K562 (cell line): Measurements from ENCODE around the gene LRRC75A. TPM values are rescaled to one million over a fixed set of nuclear protein-coding genes. Genes with fewer than 3 reads are reported as not detected.

Experiments used
- ATAC-seq: fragments of 200-7000 bp; cut with Tn5 transposase; 3 replicates; pipeline ENCODE4 v1.9.1; 2020; ENCODE audit warnings: moderate library complexity
- BruUV-seq: library from RNA; stranded (reverse); fragments of 400-500 nt; replicated peaks from 2 replicates; lab custom pipeline; 2021; lab: Mats Ljungman, UMichigan
- CTCF ChIA-PET: fragments of 300-600 bp; formaldehyde crosslinking; extraction: SDS; loops from one replicate; lab custom pipeline; 2021; ENCODE audit warnings: low intra/inter-chr PET ratio; lab: Yijun Ruan, JAX
- POLR2A ChIA-PET: fragments of 300-600, 350-650 bp; sonication (Branson Sonifier 250); formaldehyde crosslinking; extraction: SDS; loops from one replicate; lab custom pipeline; 2021; ENCODE audit warnings: antibody characterized with exemption, inconsistent platforms; lab: Yijun Ruan, JAX
- DNase-seq, 4 experiments: peaks; one replicate each; pipeline versions ENCODE4 v3.0.0 to v3.0.0-alpha.2; 2011 to 2018; ENCODE audit warnings: low spot score in 3 of 4, mixed read lengths in 3 of 4; ENCODE audit errors: extremely low read depth in 1 of 4
- FAIRE-seq: peaks from 2 replicates; lab custom pipeline; 2011; peaks lifted over from hg19 to GRCh38; lab: Jason Lieb, UNC
- H2AFZ ChIP-seq: 2 replicates; pipeline ENCODE4 v1.6.0; 2011; ENCODE audit warnings: low read depth, low read length, control low read depth, inconsistent platforms
- H3K27ac ChIP-seq: fragments of 200-600 bp; 3 replicates; pipeline ENCODE4 v1.8.0; 2011; ENCODE audit warnings: low read depth, mild to moderate bottlenecking, control low read depth, inconsistent platforms, low read length, moderate library complexity, mixed read lengths; ENCODE audit errors: extremely low read depth
- H3K27me3 ChIP-seq, 2 experiments: fragments of 300-600 bp in 1 of 2; 2 replicates in 1 of 2; 3 replicates in 1 of 2; pipeline versions ENCODE4 v1.6.0 to v1.8.0; 2011; ENCODE audit warnings: inconsistent platforms in 2 of 2, low read length in 2 of 2, mild to moderate bottlenecking in 1 of 2, mixed read lengths in 1 of 2, moderate library complexity in 1 of 2; ENCODE audit not compliant: control insufficient read depth in 2 of 2, insufficient read depth in 2 of 2
- H3K36me3 ChIP-seq: fragments of 300-600 bp; 3 replicates; pipeline ENCODE4 v1.8.0; 2011; ENCODE audit warnings: mild to moderate bottlenecking, low read length, inconsistent platforms; ENCODE audit not compliant: control insufficient read depth, insufficient read depth
- H3K4me1 ChIP-seq, 2 experiments: fragments of 200-600 bp in 1 of 2; replicated peaks in 1 of 2; 2 replicates in 1 of 2; 3 replicates in 1 of 2; pipeline versions ENCODE4 v1.5.1 to v1.8.0; 2011; ENCODE audit warnings: inconsistent platforms in 2 of 2, low read length in 2 of 2, mild to moderate bottlenecking in 1 of 2, mixed read lengths in 1 of 2, moderate library complexity in 1 of 2; ENCODE audit not compliant: control insufficient read depth in 2 of 2, insufficient read depth in 2 of 2
- H3K4me2 ChIP-seq: 2 replicates; pipeline ENCODE4 v1.6.1; 2011; ENCODE audit warnings: low read length, control low read depth, inconsistent platforms, mixed read lengths; ENCODE audit not compliant: insufficient read depth
- H3K4me3 ChIP-seq: fragments of 200-600 bp; sonication (generic), shearing (Covaris generic); 2 replicates; pipeline ENCODE4 v1.5.1; 2016; ENCODE audit warnings: control low read depth, inconsistent platforms
- H3K79me2 ChIP-seq: fragments of 200-600 bp; 3 replicates; pipeline ENCODE4 v1.8.0; 2011; ENCODE audit warnings: low read length, inconsistent platforms; ENCODE audit not compliant: control insufficient read depth, insufficient read depth
- H3K9ac ChIP-seq, 2 experiments: 2 replicates each; pipeline versions ENCODE4 v1.6.0 to v1.6.1; 2011; ENCODE audit warnings: low read depth in 2 of 2, low read length in 2 of 2, control low read depth in 1 of 2, inconsistent platforms in 1 of 2, mild to moderate bottlenecking in 1 of 2, mixed read lengths in 1 of 2; ENCODE audit not compliant: insufficient read depth in 1 of 2
- H3K9me1 ChIP-seq: one replicate; pipeline ENCODE4 v1.6.0; 2011; ENCODE audit warnings: inconsistent platforms, mild to moderate bottlenecking, low read length, moderate library complexity; ENCODE audit not compliant: control insufficient read depth, insufficient read depth
- H3K9me3 ChIP-seq: replicated peaks from 2 replicates; pipeline ENCODE4 v1.5.1; 2011; ENCODE audit warnings: low read depth, low read length, inconsistent platforms; ENCODE audit not compliant: control insufficient read depth, insufficient read depth
- H4K20me1 ChIP-seq: replicated peaks from 2 replicates; pipeline ENCODE4 v1.6.1; 2011; ENCODE audit warnings: low read length, inconsistent platforms, mixed read lengths; ENCODE audit not compliant: control insufficient read depth, insufficient read depth
- ARID3A ChIP-seq: IDR thresholded peaks from 2 replicates; pipeline ENCODE4 v1.6.1; 2012; ENCODE audit warnings: low read depth, low read length, improper control_type of control experiment, borderline replicate concordance
- CXXC5 ChIP-seq: fragments of 250-450 bp; sonication (Bioruptor Pico); IDR thresholded peaks from 2 replicates; pipeline ENCODE4 v1.8.0; 2022; ENCODE audit warnings: inconsistent platforms, mild to moderate bottlenecking, moderate library complexity
- HSF4 ChIP-seq: fragments of 250-450 bp; sonication (Bioruptor Pico); IDR thresholded peaks from 2 replicates; pipeline ENCODE4 v2.1.2; 2022; ENCODE audit warnings: mild to moderate bottlenecking, moderate library complexity, borderline replicate concordance
- JUN ChIP-seq, 2 experiments: sonication (generic) in 1 of 2; formaldehyde crosslinking in 1 of 2; IDR thresholded peaks; 2 replicates each; pipeline versions ENCODE4 v1.6.1 to v1.8.0; 2012 to 2022; ENCODE audit warnings: borderline replicate concordance in 2 of 2, mild to moderate bottlenecking in 2 of 2, improper control_type of control experiment in 1 of 2, low read depth in 1 of 2, low read length in 1 of 2, missing genetic modification reagents in 1 of 2
- SRSF3 ChIP-seq: fragments of 200-400 bp; formaldehyde crosslinking; IDR thresholded peaks from 2 replicates; pipeline ENCODE4 v1.6.1; 2016; ENCODE audit warnings: mild to moderate bottlenecking, low read length, moderate library complexity; ENCODE audit not compliant: insufficient read depth
- whole genome bisulfite sequencing: fragments of 100-300 bp; shearing (Covaris generic); methylation state at CpG from one replicate; pipeline ENCODE4 v1.1.6; 2016; ENCODE audit warnings: low coverage, mixed read lengths; ENCODE audit not compliant: insufficient coverage; ENCODE audit errors: missing lambda C conversion rate; 5-methylcytosine and 5-hydroxymethylcytosine counted together
- in situ Hi-C: fragments of 300-500 bp; cut with MboI; formaldehyde crosslinking; loops from 4 replicates; pipeline ENCODE4 v1.15.0; 2018; ENCODE audit warnings: inconsistent platforms, mixed read lengths
- intact Hi-C: fragments of 100-400 bp; cut with micrococcal nuclease; formaldehyde crosslinking; loops from 2 replicates; pipeline ENCODE4 v1.14.2; 2022
- polyA plus RNA-seq, 8 experiments: library from polyadenylated mRNA; depleted of rRNA in 4 of 8; stranded (reverse) in 5 of 8; unstranded in 3 of 8; fragments of >200 nt; fragmentation: Nextera tagmentation in 2 of 8; fragmentation: Illumina TruSeq in 1 of 8; extraction: Ambion mirVana in 2 of 8; extraction: Trizol in 1 of 8; gene quantifications; 2 replicates each; pipeline versions ENCODE4 v1.2.1 to v1.2.3, GENCODE V29; 2011 to 2014; ENCODE audit warnings: inconsistent platforms in 1 of 8, missing spikeins in 1 of 8
- total RNA-seq, 7 experiments: library from RNA; depleted of rRNA in 6 of 7; stranded (reverse); fragments of >200 nt in 6 of 7; fragmentation: Illumina TruSeq in 2 of 7; extraction: Trizol in 2 of 7; gene quantifications; 2 replicates each; pipeline versions ENCODE4 v1.2.1 to v1.2.3, GENCODE V29; 2011 to 2021; ENCODE audit warnings: low replicate concordance in 1 of 7

The LRRC75A gene
- total and polyA plus RNA-seq, 9 of the 15 experiments (the other 6 are each of a cell fraction or from before 2014, with no cell fraction given) = 0.04 to 0.34 (median 0.08) TPM; not detected in 5

DNA sequence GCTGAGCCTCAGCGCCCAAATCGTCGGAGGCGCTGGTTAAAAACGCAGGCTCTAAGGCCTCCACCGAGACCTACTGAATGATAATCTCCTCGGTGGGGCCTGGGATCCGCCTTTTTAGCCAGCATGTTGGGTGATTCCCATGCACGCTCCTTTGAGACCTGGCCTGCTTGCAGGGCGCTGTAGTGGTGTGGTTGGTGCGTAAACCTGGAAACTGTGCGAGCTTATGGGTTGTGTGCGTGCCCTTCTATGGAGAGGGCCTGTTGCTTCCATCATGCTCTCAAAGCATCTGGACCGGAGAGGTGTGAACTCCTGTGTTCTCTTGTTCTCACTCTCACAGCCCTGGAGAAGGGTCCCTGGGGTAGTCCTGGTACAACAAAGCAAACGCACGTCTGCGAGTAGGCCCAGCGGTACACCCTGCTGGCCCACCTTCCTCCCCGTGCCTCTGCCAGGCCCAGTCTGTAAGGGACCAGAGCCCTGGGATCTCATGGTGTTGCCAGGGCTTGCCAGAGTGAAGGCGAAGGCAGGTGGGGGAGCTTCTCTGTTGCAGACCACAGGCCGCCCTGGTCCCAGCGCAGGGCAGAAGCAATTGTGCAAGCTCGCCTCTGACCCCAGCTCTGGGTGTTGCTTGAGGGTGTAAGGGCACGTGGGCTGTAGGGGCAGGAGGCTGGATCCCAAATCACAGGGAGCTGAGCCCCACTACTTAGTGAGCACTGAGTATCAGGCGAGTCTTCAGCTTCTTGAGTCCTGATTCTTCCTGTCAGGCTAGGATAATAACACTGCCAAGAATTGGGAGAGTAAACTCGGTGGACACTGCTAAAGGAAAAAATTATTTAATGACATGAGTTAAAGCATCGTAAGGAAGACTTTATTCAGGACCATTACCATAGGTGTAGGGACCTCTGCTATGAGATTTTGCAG, 879 bp upstream of the LRRC75A start:
- no peaks in the 10 kb centered on the region for H3K36me3 ChIP-seq
- peak overlapping the region in 1 of 2 experiments; percentile 76; a peak in 2 of 4 replicates for H3K9ac ChIP-seq
- H3K9me1 ChIP-seq = no peaks in the 10 kb centered on the region
- intact Hi-C loops (no loop called here), in situ Hi-C loops (no loop called here)
- H3K9me3 ChIP-seq = no peaks in the 10 kb centered on the region
- H4K20me1 ChIP-seq = no peaks in the 10 kb centered on the region
- no peak overlapping the region for H3K27ac ChIP-seq
- peaks cover 12 to 43% of the 10 kb centered on the region in 2 experiments; a peak in 4 of 5 replicates for H3K27me3 ChIP-seq
- no peak for DNase-seq
- WGBS = 60% methylated on average over 15 of the region's 27 CpGs
- no peak for FAIRE-seq
- no TSS peak for BruUV-seq
- POLR2A ChIA-PET = interaction anchor here (0.8 to 0.9 kb wide), 2 partner anchors 16 to 28 kb away, joined by 3 to 5 read pairs; no protein-coding TSS in a partner anchor
- ATAC-seq = no peak
- CTCF ChIA-PET = no interaction called here
- H3K4me3 ChIP-seq = peak overlapping the region; percentile 19
- TF ChIP-seq JUN (IDR thresholded peaks at IDR 0.05; ENCODE audit: borderline replicate concordance, low read depth, low read length) (no peak), JUN (CRISPR knock-in tag; IDR thresholded peaks at IDR 0.05; ENCODE audit: borderline replicate concordance) (no peak), CXXC5 (CRISPR knock-in tag) (no peak), ARID3A (no peak), HSF4 (CRISPR knock-in tag) (no peak), SRSF3 (no peak)
- TF ChIP-seq, all 486 proteins: peak for 0
- Histone ChIP-seq H3K4me1 (peaks cover 18 to 27% of the 10 kb centered on the region in 2 experiments; a peak in 4 of 5 replicates), H3K79me2 (no peaks in the 10 kb centered on the region), H2AFZ (peak overlapping the region; percentile 79; the same call in 1 of the 2 replicates), H3K4me2 (peak overlapping the region; percentile 46; the same call in 1 of the 2 replicates)
